GM23248 (cell line): Measurements from ENCODE around the gene ATG9A. TPM values are rescaled to one million over a fixed set of nuclear protein-coding genes. Genes with fewer than 3 reads are reported as not detected.

ENCODE experiments used
- DNase-seq: peaks from one replicate; pipeline ENCODE4 v3.0.0-alpha.2; 2015
- H2AFZ ChIP-seq: fragments of 200-600 bp; sonication (generic); 2 replicates; pipeline ENCODE4 v1.6.1; 2016; ENCODE audit warnings: antibody characterized with exemption
- H3F3A ChIP-seq: fragments of 200-600 bp; sonication (generic); 2 replicates; pipeline ENCODE4 v1.6.1; 2016; ENCODE audit warnings: mild to moderate bottlenecking, antibody characterized with exemption, mixed run types; ENCODE audit not compliant: insufficient read depth
- H3K27ac ChIP-seq: fragments of 200-600 bp; sonication (generic); 2 replicates; pipeline ENCODE4 v1.5.1; 2016; ENCODE audit warnings: mild to moderate bottlenecking
- H3K27me3 ChIP-seq: fragments of 200-600 bp; sonication (generic); replicated peaks from 2 replicates; pipeline ENCODE4 v1.6.1; 2016; ENCODE audit warnings: mild to moderate bottlenecking; ENCODE audit not compliant: insufficient read depth
- H3K36me3 ChIP-seq: fragments of 200-600 bp; sonication (generic); 2 replicates; pipeline ENCODE4 v1.6.1; 2016; ENCODE audit warnings: low read depth, mild to moderate bottlenecking
- H3K4me1 ChIP-seq: fragments of 200-600 bp; sonication (generic); 2 replicates; pipeline ENCODE4 v1.6.1; 2016; ENCODE audit warnings: mild to moderate bottlenecking; ENCODE audit not compliant: insufficient read depth
- H3K4me2 ChIP-seq: fragments of 200-600 bp; sonication (generic); one replicate; pipeline ENCODE4 v1.6.1; 2016; ENCODE audit warnings: mild to moderate bottlenecking; ENCODE audit not compliant: unreplicated experiment
- H3K4me3 ChIP-seq: fragments of 200-600 bp; sonication (generic); 2 replicates; pipeline ENCODE4 v1.5.1; 2016; ENCODE audit warnings: mild to moderate bottlenecking
- H3K79me2 ChIP-seq: fragments of 200-600 bp; sonication (generic); 2 replicates; pipeline ENCODE4 v1.6.1; 2016; ENCODE audit warnings: mild to moderate bottlenecking; ENCODE audit not compliant: insufficient read depth
- H3K9ac ChIP-seq: fragments of 200-600 bp; sonication (generic); 2 replicates; pipeline ENCODE4 v1.6.1; 2016; ENCODE audit warnings: mild to moderate bottlenecking
- H3K9me2 ChIP-seq: fragments of 200-600 bp; sonication (generic); 2 replicates; pipeline ENCODE4 v1.6.1; 2016; ENCODE audit warnings: mixed run types, mild to moderate bottlenecking, moderate library complexity; ENCODE audit not compliant: insufficient read depth
- H3K9me3 ChIP-seq: fragments of 200-600 bp; sonication (generic); one replicate; pipeline ENCODE4 v1.6.1; 2017; ENCODE audit warnings: low read depth
- H4K20me1 ChIP-seq: fragments of 200-600 bp; sonication (generic); 2 replicates; pipeline ENCODE4 v1.6.0; 2016; ENCODE audit not compliant: insufficient read depth
- EZH2 ChIP-seq: fragments of 200-600 bp; sonication (generic); IDR thresholded peaks from 2 replicates; pipeline ENCODE4 v1.6.1; 2018; ENCODE audit warnings: antibody characterized with exemption, mild to moderate bottlenecking; ENCODE audit not compliant: insufficient read depth, poor library complexity, severe bottlenecking
- EZH2phosphoT487 ChIP-seq: fragments of 200-600 bp; sonication (generic); IDR thresholded peaks from 2 replicates; pipeline ENCODE4 v1.6.1; 2018; ENCODE audit warnings: antibody characterized with exemption, moderate library complexity, mild to moderate bottlenecking, low read depth; ENCODE audit not compliant: insufficient read depth
- WGBS, 2 experiments: methylation state at CpG; one replicate each; pipeline ENCODE4 v1.1.6; 2015 to 2017; ENCODE audit warnings: low lambda C conversion rate in 2 of 2, low coverage in 1 of 2; ENCODE audit errors: missing lambda C conversion rate in 2 of 2; 5-methylcytosine and 5-hydroxymethylcytosine counted together
- in situ Hi-C: fragments of 300-500 bp; cut with MboI; formaldehyde crosslinking; loops from 2 replicates; pipeline ENCODE4 v1.15.0; 2020
- polyA plus RNA-seq: library from polyadenylated mRNA; unstranded; fragments of >200 nt; fragmentation: Nextera tagmentation; extraction: Ambion mirVana; gene quantifications from 2 replicates; pipeline ENCODE4 v1.2.1, GENCODE V29; 2016
- total RNA-seq: library from RNA; depleted of rRNA; stranded (reverse); fragments of >200 nt; shearing (Covaris generic); gene quantifications from 2 replicates; pipeline ENCODE4 v1.2.3, GENCODE V29; 2014

The ATG9A gene
- total and polyA plus RNA-seq, 2 experiments from 2014 or later = 68.5 to 84.4 TPM

GRCh38 chr2:219183151-219183772 lies 46.2 kb downstream of the ATG9A start:
- no peak overlapping the region for H2AFZ ChIP-seq
- peaks cover 25% of the 10 kb centered on the region for H3K79me2 ChIP-seq
- H3K4me2 ChIP-seq = no peak overlapping the region
- H3K9me2 ChIP-seq = no peaks in the 10 kb centered on the region
- H3K4me1 ChIP-seq = peaks cover 8% of the 10 kb centered on the region
- no peak for TF ChIP-seq EZH2
- H3K4me3 ChIP-seq = no peak overlapping the region
- H3K36me3 ChIP-seq = peaks cover 45% of the 10 kb centered on the region
- no peaks in the 10 kb centered on the region for H3K27me3 ChIP-seq
- H4K20me1 ChIP-seq = peaks cover 5% of the 10 kb centered on the region; the same call in 1 of the 2 replicates
- H3F3A ChIP-seq = peaks cover 20% of the 10 kb centered on the region
- no peaks in the 10 kb centered on the region for H3K9me3 ChIP-seq
- WGBS, 2 experiments = 97 to 99% methylated on average over 6 of the region's 6 CpGs
- in situ Hi-C loops = no loop called here
- no peak for DNase-seq
- no peak overlapping the region for H3K9ac ChIP-seq
- no peak overlapping the region for H3K27ac ChIP-seq

GRCh38 chr2:219182331-219183150 lies 46.9 kb downstream of the ATG9A start:
- H3K4me3 ChIP-seq = no peak overlapping the region
- no peaks in the 10 kb centered on the region for H3K9me3 ChIP-seq
- no peaks in the 10 kb centered on the region for H3K27me3 ChIP-seq
- H3K79me2 ChIP-seq = peaks cover 25% of the 10 kb centered on the region
- no peak overlapping the region for H3K9ac ChIP-seq
- H4K20me1 ChIP-seq = peaks cover 5% of the 10 kb centered on the region; the same call in 1 of the 2 replicates
- in situ Hi-C loops = no loop called here
- H3K27ac ChIP-seq = no peak overlapping the region
- 61% methylated on average over 7 to 8 of the region's 8 CpGs for WGBS, 2 experiments
- no peak for DNase-seq
- H2AFZ ChIP-seq = no peak overlapping the region
- H3K4me1 ChIP-seq = peaks cover 8% of the 10 kb centered on the region
- H3K9me2 ChIP-seq = no peaks in the 10 kb centered on the region
- peaks cover 45% of the 10 kb centered on the region for H3K36me3 ChIP-seq
- H3K4me2 ChIP-seq = no peak overlapping the region
- peaks cover 21% of the 10 kb centered on the region for H3F3A ChIP-seq
- TF ChIP-seq EZH2 = no peak
- TF ChIP-seq EZH2phosphoT487 = no peak

- no peak overlapping the region for H3K9ac ChIP-seq
- no peak overlapping the region for H3K27ac ChIP-seq
- 98 to 99% methylated on average over 6 of the region's 6 CpGs for WGBS, 2 experiments
- peaks cover 25% of the 10 kb centered on the region for H3K79me2 ChIP-seq
- TF ChIP-seq EZH2phosphoT487 (no peak), EZH2 (no peak)
- no peaks in the 10 kb centered on the region for H3K9me3 ChIP-seq
- H3F3A ChIP-seq = peaks cover 26% of the 10 kb centered on the region
- H3K9me2 ChIP-seq = no peaks in the 10 kb centered on the region
- no peak overlapping the region for H3K4me2 ChIP-seq
- H3K36me3 ChIP-seq = peaks cover 45% of the 10 kb centered on the region
- H4K20me1 ChIP-seq = peaks cover 5% of the 10 kb centered on the region; the same call in 1 of the 2 replicates
- in situ Hi-C loops = no loop called here
- H2AFZ ChIP-seq = no peak overlapping the region
- peaks cover 12% of the 10 kb centered on the region for H3K4me1 ChIP-seq
- DNase-seq = no peak
- no peaks in the 10 kb centered on the region for H3K27me3 ChIP-seq
- H3K4me3 ChIP-seq = no peak overlapping the region
Measured at GRCh38 chr2:219181531-219181930, 47.9 kb downstream of the ATG9A start.

GRCh38 chr2:219180961-219181360 lies 48.5 kb downstream of the ATG9A start:
- H3K36me3 ChIP-seq = peaks cover 45% of the 10 kb centered on the region
- H3K27me3 ChIP-seq = no peaks in the 10 kb centered on the region
- H3F3A ChIP-seq = peaks cover 26% of the 10 kb centered on the region
- no peak overlapping the region for H3K27ac ChIP-seq
- H4K20me1 ChIP-seq = peaks cover 5% of the 10 kb centered on the region; the same call in 1 of the 2 replicates
- H3K9ac ChIP-seq = no peak overlapping the region
- H3K9me3 ChIP-seq = no peaks in the 10 kb centered on the region
- TF ChIP-seq EZH2phosphoT487 (no peak), EZH2 (no peak)
- no peak overlapping the region for H3K4me3 ChIP-seq
- 92 to 97% methylated on average over 5 of the region's 5 CpGs for WGBS, 2 experiments
- peaks cover 31% of the 10 kb centered on the region for H3K79me2 ChIP-seq
- no peaks in the 10 kb centered on the region for H3K9me2 ChIP-seq
- in situ Hi-C loops = no loop called here
- no peak overlapping the region for H3K4me2 ChIP-seq
- peaks cover 12% of the 10 kb centered on the region for H3K4me1 ChIP-seq
- H2AFZ ChIP-seq = no peak overlapping the region
- DNase-seq = no peak
